ENCODE results near the gene A4GALT.

The A4GALT gene

GRCh38 chr22:42646569-42647525 is 73.8 kb downstream of the A4GALT start:
- DNase-seq: no peak

- no peak for DNase-seq
Observed at GRCh38 chr22:42645938-42646568, 74.6 kb downstream of the A4GALT start.

- no peak for DNase-seq
Observed at GRCh38 chr22:42645341-42645937, 75.2 kb downstream of the A4GALT start.

- DNase-seq: no peak
Observed at GRCh38 chr22:42644422-42645340, 76.0 kb downstream of the A4GALT start.

GRCh38 chr22:42643634-42644421 is 76.8 kb downstream of the A4GALT start:
- DNase-seq: no peak

GRCh38 chr22:42642806-42643633 is 77.7 kb downstream of the A4GALT start:
- DNase-seq: no peak

Measured in NCI-H526 treated with DMSO at 0.1 percent for 48 hours (cell line).